ENCODE measurements around the gene ZBTB7C. TPM values are rescaled to one million over a fixed set of nuclear protein-coding genes. Genes with fewer than 3 reads are reported as not detected.

ZBTB7C gene
- total RNA-seq, 1 experiment from 2014 or later = 0.18 TPM

- Histone ChIP-seq H3K9me3 (no peaks in the 10 kb centered on the region), H3K27me3 (replicated peaks; ENCODE audit: control insufficient read depth, insufficient read depth, low read length) (no peaks in the 10 kb centered on the region), H3K36me3 (ENCODE audit: control insufficient read depth, insufficient read depth, low read length) (no peaks in the 10 kb centered on the region), H3K4me3 (ENCODE audit: low read depth, low read length) (no peak overlapping the region), H3K4me1 (no peaks in the 10 kb centered on the region)
- Mint-ChIP-seq H3K9me3 (ENCODE audit: unreplicated experiment) (no peaks in the 10 kb centered on the region), H3K27me3 (ENCODE audit: insufficient read depth, unreplicated experiment) (peaks cover 7% of the 10 kb centered on the region), H3K4me3 (ENCODE audit: unreplicated experiment) (no peak overlapping the region), H3K27ac (ENCODE audit: unreplicated experiment) (no peak overlapping the region), H3K4me1 (ENCODE audit: low read depth, unreplicated experiment) (no peaks in the 10 kb centered on the region), H3K36me3 (ENCODE audit: insufficient read depth, unreplicated experiment) (no peaks in the 10 kb centered on the region)
- DNase-seq = no peak
- no TSS peak for BruUV-seq (replicated peaks)
- TF ChIP-seq CTCF (IDR thresholded peaks at IDR 0.05; ENCODE audit: insufficient read depth in 1 of 2, low read depth in 1 of 2, low read length in 1 of 2, severe bottlenecking in 1 of 2, unreplicated experiment in 1 of 2) = no peak
- CTCF ChIA-PET = no interaction called here
- intact Hi-C loops (cut with micrococcal nuclease; ENCODE audit: unreplicated experiment) = no loop called here
- POLR2A ChIA-PET = no interaction called here
Observed at GRCh38 chr18:48254077-48254602, 155.0 kb downstream of the ZBTB7C start.

GRCh38 chr18:48252525-48252924 is 156.7 kb downstream of the ZBTB7C start:
- Mint-ChIP-seq H3K4me1 (ENCODE audit: low read depth, unreplicated experiment) (no peaks in the 10 kb centered on the region), H3K27ac (ENCODE audit: unreplicated experiment) (no peak overlapping the region), H3K27me3 (ENCODE audit: insufficient read depth, unreplicated experiment) (peaks cover 7% of the 10 kb centered on the region), H3K9me3 (ENCODE audit: unreplicated experiment) (no peaks in the 10 kb centered on the region), H3K4me3 (ENCODE audit: unreplicated experiment) (no peak overlapping the region), H3K36me3 (ENCODE audit: insufficient read depth, unreplicated experiment) (no peaks in the 10 kb centered on the region)
- POLR2A ChIA-PET = no interaction called here
- intact Hi-C loops (cut with micrococcal nuclease; ENCODE audit: unreplicated experiment) = no loop called here
- Histone ChIP-seq H3K4me1 (no peaks in the 10 kb centered on the region), H3K27me3 (replicated peaks; ENCODE audit: control insufficient read depth, insufficient read depth, low read length) (no peaks in the 10 kb centered on the region), H3K4me3 (ENCODE audit: low read depth, low read length) (no peak overlapping the region), H3K36me3 (ENCODE audit: control insufficient read depth, insufficient read depth, low read length) (no peaks in the 10 kb centered on the region), H3K9me3 (no peaks in the 10 kb centered on the region)
- TF ChIP-seq CTCF (IDR thresholded peaks at IDR 0.05; ENCODE audit: insufficient read depth in 1 of 2, low read depth in 1 of 2, low read length in 1 of 2, severe bottlenecking in 1 of 2, unreplicated experiment in 1 of 2) = no peak
- no peak for DNase-seq
- CTCF ChIA-PET = no interaction called here
- BruUV-seq (replicated peaks) = no TSS peak

GRCh38 chr18:48250918-48251317 is 158.3 kb downstream of the ZBTB7C start:
- Mint-ChIP-seq H3K4me3 (ENCODE audit: unreplicated experiment) (no peak overlapping the region), H3K36me3 (ENCODE audit: insufficient read depth, unreplicated experiment) (no peaks in the 10 kb centered on the region), H3K27ac (ENCODE audit: unreplicated experiment) (no peak overlapping the region), H3K9me3 (ENCODE audit: unreplicated experiment) (no peaks in the 10 kb centered on the region), H3K4me1 (ENCODE audit: low read depth, unreplicated experiment) (no peaks in the 10 kb centered on the region), H3K27me3 (ENCODE audit: insufficient read depth, unreplicated experiment) (peaks cover 7% of the 10 kb centered on the region)
- ChIA-PET CTCF (no interaction called here), POLR2A (no interaction called here)
- intact Hi-C loops (cut with micrococcal nuclease; ENCODE audit: unreplicated experiment) = no loop called here
- DNase-seq = no peak
- Histone ChIP-seq H3K4me3 (ENCODE audit: low read depth, low read length) (no peak overlapping the region), H3K4me1 (no peaks in the 10 kb centered on the region), H3K36me3 (ENCODE audit: control insufficient read depth, insufficient read depth, low read length) (no peaks in the 10 kb centered on the region), H3K27me3 (replicated peaks; ENCODE audit: control insufficient read depth, insufficient read depth, low read length) (no peaks in the 10 kb centered on the region), H3K9me3 (no peaks in the 10 kb centered on the region)
- BruUV-seq (replicated peaks) = no TSS peak
- TF ChIP-seq CTCF (IDR thresholded peaks at IDR 0.05; ENCODE audit: insufficient read depth in 1 of 2, low read depth in 1 of 2, low read length in 1 of 2, severe bottlenecking in 1 of 2, unreplicated experiment in 1 of 2) = no peak
